Measurements from ENCODE around the gene TPRN.

The TPRN gene

DNA sequence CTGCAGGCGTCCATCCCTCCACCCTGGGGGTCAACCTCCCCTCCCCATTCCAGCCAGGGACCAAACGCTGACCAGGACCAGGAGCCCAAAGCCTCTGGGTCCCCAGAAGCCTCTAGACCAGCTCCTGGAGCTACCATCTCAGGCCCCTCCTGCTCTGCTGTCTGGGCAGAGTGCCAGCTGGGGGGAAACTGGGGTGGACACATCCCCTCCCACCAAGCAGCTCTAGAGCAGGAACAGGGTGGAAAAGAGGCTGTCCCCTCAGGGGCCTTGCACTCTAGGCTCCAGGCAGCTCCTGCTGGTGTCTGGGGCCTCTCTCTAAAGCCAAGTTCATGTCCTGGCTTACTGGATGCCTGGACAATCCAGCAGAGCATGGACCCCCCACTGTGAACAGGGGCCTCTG lies 7.7 kb downstream of the TPRN start:
- Mint-ChIP-seq H3K27ac (no peak overlapping the region), H3K27me3 (ENCODE audit: low read depth) (no peaks in the 10 kb centered on the region), H3K9me3 (no peaks in the 10 kb centered on the region), H3K4me1 (ENCODE audit: low read depth) (peaks cover 7% of the 10 kb centered on the region), H3K36me3 (ENCODE audit: low read depth) (peaks cover 9% of the 10 kb centered on the region), H3K4me3 (no peak overlapping the region)

DNA sequence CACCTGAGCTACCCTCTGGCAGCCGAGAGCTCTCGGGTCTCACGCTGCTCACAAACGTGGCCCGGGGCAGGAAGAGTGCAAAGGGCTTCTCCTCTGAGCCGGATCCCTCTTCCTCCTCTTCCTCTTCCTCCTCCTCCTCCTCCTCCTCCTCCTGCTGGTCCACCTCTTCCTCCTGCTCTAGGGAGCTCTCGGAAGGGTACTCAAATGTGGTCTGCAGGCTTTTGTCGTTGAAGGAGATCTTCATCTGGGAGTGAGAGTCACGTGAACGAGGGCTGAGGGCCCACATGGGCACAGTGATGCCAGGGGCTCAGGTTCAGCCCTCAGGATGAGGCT lies 8.1 kb downstream of the TPRN start:
- no peaks in the 10 kb centered on the region for H3K27me3 Mint-ChIP-seq (ENCODE audit: low read depth)
- peaks cover 9% of the 10 kb centered on the region for H3K36me3 Mint-ChIP-seq (ENCODE audit: low read depth)

DNA sequence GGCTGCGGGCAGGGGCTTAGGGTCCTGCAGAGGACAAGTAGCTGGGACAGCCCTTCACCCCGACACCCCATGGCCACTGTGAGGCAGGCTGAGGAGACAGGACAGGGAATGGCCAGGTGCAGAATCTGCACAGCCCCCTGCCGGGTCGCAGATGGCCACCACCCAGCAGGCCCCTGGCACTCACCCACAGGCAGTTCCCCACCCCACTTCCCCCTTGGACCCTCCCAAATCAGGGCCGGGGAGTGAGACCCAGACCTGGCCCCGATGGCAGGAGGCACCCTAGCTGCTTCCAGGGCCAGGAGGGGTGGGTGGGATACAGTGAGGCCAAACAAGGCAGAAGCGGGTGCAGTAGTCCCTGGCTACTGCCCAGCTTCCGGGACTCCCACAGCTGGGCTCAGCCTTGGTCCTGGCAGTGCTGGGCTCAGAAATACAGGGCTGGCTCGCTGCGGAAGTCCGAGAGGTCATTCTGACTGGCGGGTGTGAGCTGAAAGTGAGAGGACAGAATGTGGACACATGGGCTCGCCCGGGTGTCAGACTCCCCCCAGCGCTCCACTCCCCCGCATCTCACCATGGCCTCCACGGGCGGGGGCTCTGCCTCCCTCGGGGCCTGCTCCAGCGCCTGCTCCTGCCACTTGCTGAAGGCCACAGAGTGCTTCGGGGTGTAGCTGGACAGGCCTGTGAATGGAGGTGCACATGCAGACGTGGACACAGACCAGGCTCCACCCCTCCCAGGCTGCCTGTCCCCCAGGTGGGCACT lies 8.7 kb downstream of the TPRN start:
- Mint-ChIP-seq H3K27me3 (ENCODE audit: low read depth) (no peaks in the 10 kb centered on the region), H3K27ac (no peak overlapping the region), H3K9me3 (no peaks in the 10 kb centered on the region), H3K36me3 (ENCODE audit: low read depth) (peaks cover 9% of the 10 kb centered on the region), H3K4me1 (ENCODE audit: low read depth) (peaks cover 14% of the 10 kb centered on the region), H3K4me3 (no peak overlapping the region)

More for the DNA sequence above, 8.1 kb downstream of the TPRN start:
- H3K4me1 Mint-ChIP-seq (ENCODE audit: low read depth): peaks cover 9% of the 10 kb centered on the region
- H3K27ac Mint-ChIP-seq: no peak overlapping the region
- no peak overlapping the region for H3K4me3 Mint-ChIP-seq
- H3K9me3 Mint-ChIP-seq: no peaks in the 10 kb centered on the region

DNA sequence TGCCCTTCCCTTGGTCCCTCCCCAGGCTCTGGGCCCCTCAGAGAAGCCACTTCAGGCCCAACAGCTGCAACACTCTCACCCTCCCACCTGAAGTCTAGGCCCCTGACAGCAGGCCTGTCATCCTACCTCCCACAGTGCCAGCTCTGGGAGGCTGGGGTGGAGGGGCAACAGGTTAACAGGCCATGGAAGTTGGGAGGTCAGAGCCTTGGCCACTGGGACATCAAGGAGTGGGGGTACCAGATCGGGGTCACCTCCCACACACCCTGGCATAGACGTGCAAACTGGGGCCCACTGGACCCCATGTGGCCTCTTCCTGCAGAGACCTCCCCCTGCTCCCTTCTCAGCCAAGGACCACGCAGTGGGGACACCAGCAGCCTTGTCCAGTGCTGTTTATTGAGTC lies 9.3 kb downstream of the TPRN start:
- H3K27ac Mint-ChIP-seq: no peak overlapping the region
- peaks cover 16% of the 10 kb centered on the region for H3K4me1 Mint-ChIP-seq (ENCODE audit: low read depth)
- H3K9me3 Mint-ChIP-seq: no peaks in the 10 kb centered on the region
- H3K27me3 Mint-ChIP-seq (ENCODE audit: low read depth): no peaks in the 10 kb centered on the region
- H3K4me3 Mint-ChIP-seq: peak overlapping the region; percentile 66
- peaks cover 9% of the 10 kb centered on the region for H3K36me3 Mint-ChIP-seq (ENCODE audit: low read depth)

DNA sequence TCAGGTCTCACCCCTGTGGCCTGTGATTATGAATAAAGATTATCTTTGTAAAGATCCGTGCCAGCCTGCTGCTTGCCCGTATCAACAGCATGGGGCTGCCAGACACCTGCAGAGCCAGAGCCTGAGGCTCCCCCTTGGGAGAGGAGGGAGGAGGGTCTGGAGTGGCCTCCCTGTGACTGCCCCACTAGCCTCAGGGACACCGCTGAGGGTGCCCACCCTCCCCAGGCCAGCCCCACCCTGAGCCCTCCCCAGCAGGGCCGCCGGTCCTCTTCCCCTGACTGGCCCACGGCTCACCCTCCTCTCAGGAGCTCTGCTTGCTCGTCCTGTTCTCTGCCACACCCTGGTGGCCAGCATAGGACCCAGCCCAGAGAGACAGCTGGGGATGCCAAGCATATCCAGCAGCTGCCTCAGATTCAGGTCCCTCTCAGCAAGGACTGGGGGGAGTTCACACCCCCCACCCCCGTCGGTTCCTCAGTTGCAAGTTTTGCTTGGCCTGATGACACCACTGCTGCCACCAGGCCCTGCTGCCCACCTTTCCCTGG lies 10.2 kb downstream of the TPRN start:
- Mint-ChIP-seq H3K4me3 (peak overlapping the region; percentile 66), H3K27me3 (ENCODE audit: low read depth) (no peaks in the 10 kb centered on the region), H3K36me3 (ENCODE audit: low read depth) (peaks cover 9% of the 10 kb centered on the region), H3K9me3 (no peaks in the 10 kb centered on the region), H3K4me1 (ENCODE audit: low read depth) (peaks cover 16% of the 10 kb centered on the region), H3K27ac (peak overlapping the region; percentile 45)

DNA sequence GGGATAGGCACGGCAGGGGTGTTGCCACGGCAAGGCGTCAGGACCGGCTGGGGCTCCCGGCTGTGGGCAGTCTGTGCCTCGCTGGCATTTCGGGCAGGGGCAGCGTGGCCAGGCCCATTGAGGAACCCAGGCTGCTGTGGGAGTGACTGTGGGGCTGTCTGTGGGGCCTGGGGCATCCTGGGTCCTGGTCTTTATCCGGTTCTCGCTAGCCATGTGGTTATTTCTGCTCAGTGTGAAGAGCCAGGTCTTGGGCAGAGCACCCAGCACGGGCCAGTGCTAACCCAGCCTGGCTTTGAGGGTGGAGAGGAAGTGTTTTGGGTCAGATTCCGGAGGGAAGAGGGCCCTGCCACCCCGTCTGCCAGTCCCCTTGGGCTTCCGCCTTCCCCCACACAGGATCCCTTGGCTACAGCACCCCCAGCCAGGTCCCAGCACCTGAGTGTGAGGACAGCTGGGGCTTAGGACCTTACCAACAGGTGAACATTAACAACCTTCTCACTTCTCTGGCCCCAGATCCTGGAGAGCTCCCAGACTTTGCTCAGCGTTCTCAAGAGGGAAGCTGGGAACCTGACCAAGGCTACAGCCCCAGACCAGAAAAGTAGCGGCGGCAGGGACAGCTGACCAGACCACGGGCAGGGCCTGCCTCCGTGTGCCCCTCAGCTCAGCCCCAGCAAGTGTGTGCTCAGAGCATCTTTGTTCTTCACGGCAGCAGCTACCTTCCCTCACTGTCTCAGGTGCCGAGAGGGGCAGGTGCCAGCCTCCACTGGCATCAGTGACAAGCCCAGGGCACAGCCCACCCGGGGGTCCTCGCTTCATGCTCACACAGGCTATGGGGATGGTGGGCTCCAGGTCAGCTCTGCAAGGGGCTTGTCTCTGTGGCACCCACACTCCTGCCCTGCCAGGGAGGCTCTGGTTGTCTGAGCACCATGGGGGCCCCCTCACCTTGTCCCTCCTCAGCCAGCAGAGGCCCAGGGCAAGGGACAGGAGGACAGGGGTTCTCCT lies 10.9 kb downstream of the TPRN start:
- Mint-ChIP-seq H3K4me1 (ENCODE audit: low read depth) (peaks cover 16% of the 10 kb centered on the region), H3K27ac (peak overlapping the region; percentile 91), H3K27me3 (ENCODE audit: low read depth) (no peaks in the 10 kb centered on the region), H3K9me3 (no peaks in the 10 kb centered on the region), H3K4me3 (peak overlapping the region; percentile 94), H3K36me3 (ENCODE audit: low read depth) (peaks cover 9% of the 10 kb centered on the region)

DNA sequence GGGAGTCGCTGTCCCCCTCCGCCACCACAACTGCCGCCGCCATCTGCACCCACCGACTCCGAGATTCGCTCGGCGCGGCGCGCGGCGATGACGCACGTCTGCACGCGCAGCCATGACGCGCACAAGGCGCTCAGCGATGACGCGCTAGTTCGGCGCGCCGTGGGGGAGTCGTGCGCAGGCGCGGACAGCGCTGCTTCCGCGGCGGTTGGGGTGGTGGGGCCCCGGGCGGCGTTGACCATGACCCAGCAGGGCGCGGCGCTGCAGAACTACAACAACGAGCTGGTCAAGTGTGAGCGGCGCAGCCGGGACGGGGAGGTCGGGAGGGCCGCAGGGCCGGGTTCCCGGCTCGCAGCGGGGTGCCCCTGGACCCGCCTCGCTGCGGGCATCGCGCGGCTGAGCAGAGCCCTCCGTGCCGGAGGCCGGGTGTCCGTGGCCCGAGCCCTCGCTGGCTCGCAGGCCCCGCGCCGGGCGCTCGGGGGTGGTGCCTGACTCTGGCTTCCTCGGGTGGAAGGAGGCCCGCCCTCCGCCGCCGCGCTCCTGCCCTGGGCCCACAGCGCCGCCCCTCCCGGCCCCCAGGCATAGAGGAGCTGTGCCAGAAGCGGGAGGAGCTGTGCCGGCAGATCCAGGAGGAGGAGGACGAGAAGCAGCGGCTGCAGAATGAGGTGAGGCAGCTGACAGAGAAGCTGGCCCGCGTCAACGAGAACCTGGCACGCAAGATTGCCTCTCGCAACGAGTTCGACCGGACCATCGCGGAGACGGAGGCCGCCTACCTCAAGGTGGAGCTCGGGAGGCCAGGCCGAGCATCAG lies 11.8 kb downstream of the TPRN start, which contains the start of the genes ANAPC2 and SSNA1:
Gene ANAPC2 (minus strand): TSS at position 71 of the 807 bp plus-strand sequence. CDS start 28 bp downstream, at position 43.
Gene SSNA1 (plus strand): TSS at position 187 of the 807 bp plus-strand sequence. CDS start 51 bp downstream, at position 238.
- H3K4me3 Mint-ChIP-seq: peak within 1 kb of the TSS; percentile 94
- peaks cover 13% of the 10 kb centered on the region for H3K36me3 Mint-ChIP-seq (ENCODE audit: low read depth)
- H3K9me3 Mint-ChIP-seq: no peaks in the 10 kb centered on the region
- H3K27ac Mint-ChIP-seq: peak within 1 kb of the TSS; percentile 91
- peaks cover 20% of the 10 kb centered on the region for H3K4me1 Mint-ChIP-seq (ENCODE audit: low read depth)
- H3K27me3 Mint-ChIP-seq (ENCODE audit: low read depth): no peaks in the 10 kb centered on the region

DNA sequence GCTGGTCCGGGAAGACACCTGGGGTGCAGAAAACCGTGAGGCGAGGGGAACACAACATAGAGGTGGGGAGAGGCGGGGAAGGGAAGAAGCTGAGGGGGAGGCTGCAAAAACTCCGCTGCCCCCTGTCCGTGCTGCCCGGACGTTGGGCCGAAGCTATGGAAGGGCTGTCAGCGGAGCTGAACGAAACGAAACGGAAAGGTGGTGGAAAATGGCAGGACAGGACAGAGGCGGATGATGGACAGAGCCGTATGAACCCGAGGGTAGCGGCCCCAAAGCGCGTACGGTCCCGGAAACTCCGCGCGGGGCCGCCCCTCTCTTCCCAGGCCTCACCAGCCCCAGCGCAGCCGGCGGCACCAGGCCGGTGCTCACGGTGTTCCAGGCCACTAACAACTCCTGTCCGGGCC lies 12.5 kb downstream of the TPRN start:
- no peaks in the 10 kb centered on the region for H3K9me3 Mint-ChIP-seq
- no peaks in the 10 kb centered on the region for H3K27me3 Mint-ChIP-seq (ENCODE audit: low read depth)
- H3K27ac Mint-ChIP-seq: peak overlapping the region; percentile 89
- H3K4me1 Mint-ChIP-seq (ENCODE audit: low read depth): peaks cover 20% of the 10 kb centered on the region
- H3K36me3 Mint-ChIP-seq (ENCODE audit: low read depth): peaks cover 13% of the 10 kb centered on the region
- peak overlapping the region; percentile 92 for H3K4me3 Mint-ChIP-seq

DNA sequence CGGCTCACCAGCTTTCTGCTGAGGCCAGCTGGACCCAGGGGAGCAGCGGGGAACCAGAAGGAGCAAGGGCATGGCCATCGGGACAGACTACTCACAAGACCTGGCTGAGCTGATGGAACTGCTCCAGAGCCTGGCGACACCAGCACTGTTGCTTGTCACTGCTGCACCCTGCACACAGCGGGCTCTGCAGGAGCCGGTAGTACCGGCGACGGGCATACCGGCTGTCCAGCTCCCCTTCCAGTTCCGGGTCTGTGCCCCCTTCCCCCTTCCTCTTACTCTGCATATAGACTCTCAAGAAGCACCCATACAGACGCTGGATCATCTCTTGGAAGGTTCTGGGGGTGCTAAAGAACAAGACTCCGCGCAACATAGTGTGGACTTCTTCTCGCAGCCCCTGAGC lies 13.2 kb downstream of the TPRN start:
- Mint-ChIP-seq H3K27ac (peak overlapping the region; percentile 89), H3K27me3 (ENCODE audit: low read depth) (no peaks in the 10 kb centered on the region), H3K4me1 (ENCODE audit: low read depth) (peaks cover 20% of the 10 kb centered on the region), H3K36me3 (ENCODE audit: low read depth) (peaks cover 13% of the 10 kb centered on the region), H3K4me3 (peak overlapping the region; percentile 92), H3K9me3 (no peaks in the 10 kb centered on the region)

DNA sequence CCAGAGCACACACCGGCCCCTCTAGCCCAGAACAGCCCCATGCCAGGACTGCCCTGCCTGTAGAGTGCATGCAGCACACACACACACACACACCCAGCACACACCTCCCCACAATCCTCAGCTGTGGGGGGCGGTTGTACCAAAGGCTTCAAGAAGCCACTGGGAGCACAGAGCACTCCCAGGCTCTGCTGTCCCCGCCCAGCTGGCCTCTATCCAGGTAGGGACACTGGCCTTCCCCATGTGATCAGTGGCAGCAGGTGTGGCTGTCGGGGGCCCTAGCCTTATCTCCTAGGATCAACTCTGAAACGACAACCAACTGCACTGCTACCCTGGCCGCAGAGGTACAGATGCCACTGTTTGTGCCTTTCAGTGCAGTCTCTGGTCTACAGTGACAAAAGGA lies 14.2 kb downstream of the TPRN start:
- H3K27ac Mint-ChIP-seq: no peak overlapping the region
- H3K27me3 Mint-ChIP-seq (ENCODE audit: low read depth): no peaks in the 10 kb centered on the region
- H3K9me3 Mint-ChIP-seq: no peaks in the 10 kb centered on the region
- peaks cover 16% of the 10 kb centered on the region for H3K36me3 Mint-ChIP-seq (ENCODE audit: low read depth)
- peak overlapping the region; percentile 92 for H3K4me3 Mint-ChIP-seq
- peaks cover 20% of the 10 kb centered on the region for H3K4me1 Mint-ChIP-seq (ENCODE audit: low read depth)

DNA sequence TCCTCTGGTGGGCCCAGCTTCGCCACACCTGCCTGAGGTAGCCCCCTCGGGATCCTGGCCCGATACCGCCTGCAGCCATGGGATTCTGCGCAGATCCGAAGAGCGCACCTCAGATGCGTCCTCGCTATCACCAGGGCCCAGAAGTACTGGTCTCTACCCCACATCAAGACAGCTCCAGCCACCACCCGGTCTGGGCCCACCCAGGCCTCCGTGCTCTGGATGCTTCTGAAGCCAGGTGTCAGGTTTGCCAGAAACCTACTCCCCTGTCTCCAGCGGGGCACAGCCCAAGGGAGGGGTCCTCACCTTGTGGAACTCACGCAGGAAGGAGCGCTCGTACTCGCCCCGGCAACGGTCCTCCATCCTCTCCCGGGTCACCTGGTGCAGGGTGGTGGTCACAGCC lies 14.6 kb downstream of the TPRN start:
- Mint-ChIP-seq H3K27me3 (ENCODE audit: low read depth) (no peaks in the 10 kb centered on the region), H3K4me1 (ENCODE audit: low read depth) (peaks cover 20% of the 10 kb centered on the region), H3K36me3 (ENCODE audit: low read depth) (peaks cover 13% of the 10 kb centered on the region), H3K4me3 (no peak overlapping the region), H3K27ac (no peak overlapping the region), H3K9me3 (no peaks in the 10 kb centered on the region)

DNA sequence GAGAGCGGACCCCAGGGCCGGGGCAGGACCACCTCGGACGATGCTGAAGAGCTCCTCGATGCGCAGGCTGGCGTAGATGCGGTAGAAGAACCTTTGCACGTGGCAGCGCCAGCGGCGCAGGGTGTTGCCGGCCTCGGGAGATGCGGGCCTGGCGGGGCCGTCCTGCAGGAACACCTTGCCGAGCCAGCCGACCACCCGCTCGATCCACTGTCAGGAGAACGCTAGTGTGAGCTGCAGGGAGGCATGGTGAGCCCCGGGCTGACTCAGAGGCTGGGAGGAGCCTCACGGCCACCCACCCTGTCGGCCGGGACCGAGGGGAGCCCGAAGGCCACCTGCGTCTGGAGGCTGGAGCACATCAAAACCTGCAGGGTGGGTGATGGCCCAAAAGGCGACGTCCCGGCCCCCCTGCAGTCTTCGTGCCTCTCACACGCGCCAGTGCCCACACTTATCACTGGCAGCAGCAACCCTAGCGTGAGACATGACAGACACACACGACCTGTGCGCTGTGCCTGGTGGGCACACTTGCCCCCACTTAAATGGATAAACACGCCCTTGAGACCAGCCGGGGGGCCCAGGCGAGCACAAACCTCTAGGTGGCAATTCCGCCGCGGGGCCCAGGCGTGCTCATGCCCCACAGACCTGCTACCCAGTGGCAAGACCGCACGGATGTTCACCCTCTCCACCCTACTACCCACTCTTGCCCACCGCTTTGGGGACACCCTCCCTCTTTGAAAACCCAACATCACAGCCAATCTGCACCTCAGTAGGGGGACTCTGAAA lies 15.5 kb downstream of the TPRN start:
- peaks cover 10% of the 10 kb centered on the region for H3K36me3 Mint-ChIP-seq (ENCODE audit: low read depth)
- H3K27me3 Mint-ChIP-seq (ENCODE audit: low read depth): no peaks in the 10 kb centered on the region
- no peaks in the 10 kb centered on the region for H3K9me3 Mint-ChIP-seq
- H3K4me3 Mint-ChIP-seq: no peak overlapping the region
- H3K4me1 Mint-ChIP-seq (ENCODE audit: low read depth): peaks cover 20% of the 10 kb centered on the region
- no peak overlapping the region for H3K27ac Mint-ChIP-seq

DNA sequence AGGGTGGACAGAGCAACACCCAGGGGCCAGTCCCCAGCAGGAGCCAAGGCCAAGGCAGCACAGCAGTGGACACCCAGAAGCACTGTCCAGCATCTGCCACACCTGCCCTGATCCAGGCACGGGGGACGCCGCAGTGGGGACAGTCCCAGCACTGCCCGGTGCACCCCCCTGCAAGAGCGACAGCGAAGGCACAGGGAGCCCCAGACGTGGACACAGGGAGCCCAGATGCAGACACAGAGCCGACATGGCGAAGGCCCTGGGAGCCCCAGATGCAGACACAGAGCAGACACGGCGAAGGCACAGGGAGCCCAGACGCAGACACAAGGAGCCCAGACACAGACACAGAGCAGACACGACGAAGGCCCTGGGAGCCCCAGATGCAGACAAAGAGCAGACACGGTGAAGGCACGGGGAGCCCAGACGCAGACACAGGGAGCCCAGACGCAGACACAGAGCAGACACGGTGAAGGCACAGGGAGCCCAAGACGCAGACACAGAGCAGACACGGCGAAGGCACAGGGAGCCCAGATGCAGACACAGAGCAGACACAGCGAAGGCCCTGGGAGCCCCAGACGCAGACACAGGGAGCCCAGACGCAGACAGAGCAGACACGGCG lies 16.5 kb downstream of the TPRN start:
- Mint-ChIP-seq H3K4me1 (ENCODE audit: low read depth) (peaks cover 15% of the 10 kb centered on the region), H3K36me3 (ENCODE audit: low read depth) (peaks cover 9% of the 10 kb centered on the region), H3K9me3 (no peaks in the 10 kb centered on the region), H3K27me3 (ENCODE audit: low read depth) (no peaks in the 10 kb centered on the region), H3K4me3 (no peak overlapping the region), H3K27ac (peak overlapping the region; percentile 49)

All from T-helper 1 cell treated with Interleukin-12 subunit alpha and Interleukin-12 subunit beta and Interleukin-4 antibody, amounts not matched to agents 30 μg/mL and 1 μg/mL, for 36 hours (primary cell).